SK-N-SH (cell line): ENCODE data around the gene MMP3. TPM values are rescaled to one million over a fixed set of nuclear protein-coding genes. Genes with fewer than 3 reads are reported as not detected.

Source experiments
- CTCF ChIA-PET: fragments of 300-600, 350-600 bp; formaldehyde crosslinking; extraction: SDS; loops from one replicate; lab custom pipeline; 2021; lab: Yijun Ruan, JAX
- POLR2A ChIA-PET: fragments of 350-600 bp; sonication (Branson Sonifier 250); formaldehyde crosslinking; extraction: SDS; loops from one replicate; lab custom pipeline; 2020; ENCODE audit warnings: antibody characterized with exemption, inconsistent platforms; lab: Yijun Ruan, JAX
- DNase-seq: peaks from one replicate; pipeline ENCODE4 v3.0.0; 2012
- H2AFZ ChIP-seq: fragments of 200-600 bp; sonication (generic); 2 replicates; pipeline ENCODE4 v1.8.1; 2016; ENCODE audit warnings: antibody characterized with exemption, mild to moderate bottlenecking, low read depth
- H3F3A ChIP-seq: fragments of 200-600 bp; sonication (generic); replicated peaks from 2 replicates; pipeline ENCODE3; 2016; ENCODE audit warnings: antibody characterized with exemption, mild to moderate bottlenecking; ENCODE audit not compliant: insufficient read depth
- H3K27ac ChIP-seq, 2 experiments: fragments of 200-500 bp in 1 of 2; fragments of 200-600 bp in 1 of 2; sonication (Bioruptor generic) in 1 of 2; sonication (generic), shearing (Covaris generic) in 1 of 2; 2 replicates each; pipeline versions ENCODE4 v1.5.1 to v1.6.1; 2014 to 2016; ENCODE audit warnings: low read depth in 2 of 2, inconsistent platforms in 1 of 2, low read length in 1 of 2, mild to moderate bottlenecking in 1 of 2, mixed read lengths in 1 of 2
- H3K27me3 ChIP-seq: fragments of 200-600 bp; sonication (generic), shearing (Covaris generic); 2 replicates; pipeline ENCODE4 v1.6.1; 2016; ENCODE audit warnings: mixed run types; ENCODE audit not compliant: insufficient read depth
- H3K36me3 ChIP-seq, 2 experiments: fragments of 200-500 bp in 1 of 2; fragments of 200-600 bp in 1 of 2; sonication (Bioruptor generic) in 1 of 2; sonication (generic) in 1 of 2; replicated peaks in 1 of 2; 2 replicates each; pipeline versions ENCODE3 to v1.5.1; 2014 to 2016; ENCODE audit warnings: low read length in 1 of 2, mild to moderate bottlenecking in 1 of 2; ENCODE audit not compliant: insufficient read depth in 2 of 2, control insufficient read depth in 1 of 2
- H3K4me1 ChIP-seq, 2 experiments: fragments of 200-500 bp in 1 of 2; fragments of 200-600 bp in 1 of 2; sonication (Bioruptor generic) in 1 of 2; sonication (generic), shearing (Covaris generic) in 1 of 2; 2 replicates each; pipeline versions ENCODE4 v1.5.1 to v1.6.1; 2014 to 2016; ENCODE audit warnings: low read depth in 1 of 2, low read length in 1 of 2, mixed run types in 1 of 2; ENCODE audit not compliant: insufficient read depth in 2 of 2, control insufficient read depth in 1 of 2
- H3K4me2 ChIP-seq: fragments of 200-600 bp; sonication (generic), shearing (Covaris generic); 2 replicates; pipeline ENCODE4 v1.6.1; 2017; ENCODE audit warnings: mixed run types
- H3K4me3 ChIP-seq, 2 experiments: fragments of 200-500 bp in 1 of 2; fragments of 200-600 bp in 1 of 2; sonication (Bioruptor generic) in 1 of 2; sonication (generic), shearing (Covaris generic) in 1 of 2; 2 replicates each; pipeline versions ENCODE4 v1.5.1 to v1.8.1; 2014 to 2016; ENCODE audit warnings: low read depth in 2 of 2, inconsistent platforms in 1 of 2, low read length in 1 of 2, mild to moderate bottlenecking in 1 of 2, mixed read lengths in 1 of 2, moderate library complexity in 1 of 2
- H3K79me2 ChIP-seq: fragments of 200-600 bp; sonication (generic); 2 replicates; pipeline ENCODE4 v1.8.1; 2017; ENCODE audit warnings: mild to moderate bottlenecking; ENCODE audit not compliant: insufficient read depth
- H3K9ac ChIP-seq: fragments of 200-600 bp; sonication (generic); 2 replicates; pipeline ENCODE4 v1.6.1; 2017; ENCODE audit warnings: mixed run types
- H3K9me2 ChIP-seq: fragments of 200-600 bp; sonication (generic); 2 replicates; pipeline ENCODE4 v1.6.1; 2017; ENCODE audit warnings: mixed run types
- H3K9me3 ChIP-seq: fragments of 200-600 bp; sonication (generic); 2 replicates; pipeline ENCODE4 v1.6.1; 2017; ENCODE audit warnings: mixed run types, mild to moderate bottlenecking, moderate library complexity
- H4K20me1 ChIP-seq: fragments of 200-600 bp; sonication (generic); 2 replicates; pipeline ENCODE4 v1.6.1; 2017; ENCODE audit warnings: mild to moderate bottlenecking, mixed run types; ENCODE audit not compliant: insufficient read depth
- CHD2 ChIP-seq: fragments of 150-350 bp; IDR thresholded peaks from 2 replicates; pipeline ENCODE4 v1.6.1; 2018; ENCODE audit warnings: low read length; ENCODE audit not compliant: partially characterized antibody
- ELF1 ChIP-seq: IDR thresholded peaks from 2 replicates; pipeline ENCODE4 v1.4.0; 2012
- EP300 ChIP-seq, 2 experiments: IDR thresholded peaks; 2 replicates each; pipeline versions ENCODE4 v1.4.0 to v1.6.1; 2012; ENCODE audit warnings: borderline replicate concordance in 1 of 2, low read depth in 1 of 2, low read length in 1 of 2
- EZH2phosphoT487 ChIP-seq: fragments of 200-600 bp; sonication (generic); IDR thresholded peaks from 2 replicates; pipeline ENCODE4 v1.6.1; 2017; ENCODE audit warnings: low read depth, mixed run types, mild to moderate bottlenecking, antibody characterized with exemption, moderate library complexity, borderline replicate concordance
- FOSL2 ChIP-seq: IDR thresholded peaks from 2 replicates; pipeline ENCODE4 v1.4.0; 2012; ENCODE audit warnings: low read depth, mild to moderate bottlenecking, moderate library complexity, borderline replicate concordance
- FOXJ3 ChIP-seq: sonication (generic); formaldehyde crosslinking; IDR thresholded peaks from 2 replicates; pipeline ENCODE4 v1.5.1; 2020; ENCODE audit warnings: mild to moderate bottlenecking, missing genetic modification reagents
- IRF3 ChIP-seq: fragments of 150-350 bp; IDR thresholded peaks from 2 replicates; pipeline ENCODE4 v1.6.1; 2016; ENCODE audit warnings: mild to moderate bottlenecking, low read depth, low read length
- JUND ChIP-seq: IDR thresholded peaks from 2 replicates; pipeline ENCODE4 v1.4.0; 2012
- MEF2A ChIP-seq: IDR thresholded peaks from 2 replicates; pipeline ENCODE4 v1.4.0; 2012; ENCODE audit warnings: low read depth, borderline replicate concordance
- MXI1 ChIP-seq: IDR thresholded peaks from 2 replicates; pipeline ENCODE4 v1.6.1; 2012; ENCODE audit warnings: mild to moderate bottlenecking, low read depth, low read length, improper control_type of control experiment
- NRF1 ChIP-seq: IDR thresholded peaks from 2 replicates; pipeline ENCODE4 v1.6.1; 2012; ENCODE audit warnings: low read depth, mild to moderate bottlenecking, low read length
- PBX3 ChIP-seq: IDR thresholded peaks from 2 replicates; pipeline ENCODE4; 2012
- RAD21 ChIP-seq: IDR thresholded peaks from 2 replicates; pipeline ENCODE4 v1.6.1; 2012; ENCODE audit warnings: mild to moderate bottlenecking, low read length
- RCOR1 ChIP-seq: fragments of 150-350 bp; IDR thresholded peaks from 2 replicates; pipeline ENCODE4 v1.6.1; 2017; ENCODE audit warnings: antibody characterized with exemption, low read length
- REST ChIP-seq: IDR thresholded peaks from 2 replicates; pipeline ENCODE4 v1.6.1; 2012; ENCODE audit warnings: mild to moderate bottlenecking, low read depth, low read length, moderate library complexity
- SMC3 ChIP-seq: IDR thresholded peaks from 2 replicates; pipeline ENCODE4 v1.6.1; 2012; ENCODE audit warnings: low read depth, low read length, improper control_type of control experiment
- TCF12 ChIP-seq: IDR thresholded peaks from 2 replicates; pipeline ENCODE4 v1.4.0; 2012
- TEAD4 ChIP-seq: IDR thresholded peaks from 2 replicates; pipeline ENCODE4 v1.4.0; 2012; ENCODE audit warnings: mild to moderate bottlenecking, borderline replicate concordance; ENCODE audit not compliant: insufficient read depth
- ZBTB33 ChIP-seq: IDR thresholded peaks from 2 replicates; pipeline ENCODE4 v1.4.0; 2012; ENCODE audit warnings: low read depth, borderline replicate concordance
- WGBS: methylation state at CpG from one replicate; pipeline ENCODE4 v1.1.6; 2017; ENCODE audit warnings: low lambda C conversion rate; 5-methylcytosine and 5-hydroxymethylcytosine counted together
- polyA plus RNA-seq, 3 experiments: library from polyadenylated mRNA; depleted of rRNA; stranded (reverse); fragments of >200 nt; gene quantifications; 2 replicates each; pipeline ENCODE4 v1.2.3, GENCODE V29; 2012

MMP3 gene
- polyA plus RNA-seq, 1 of the 3 experiments (the other 2 are of a cell fraction), result 39.3 TPM

- Histone ChIP-seq H3K27me3 (no peaks in the 10 kb centered on the region), H2AFZ (no peak overlapping the region), H3F3A (peaks cover 15% of the 10 kb centered on the region), H3K4me1 (peaks cover 0 to 21% of the 10 kb centered on the region in 2 experiments; a peak in 1 of 4 replicates), H3K9me3 (no peaks in the 10 kb centered on the region), H3K36me3 (no peaks in the 10 kb centered on the region), H3K27ac (peak overlapping the region in 1 of 2 experiments; percentile 76; a peak in 2 of 4 replicates), H3K9ac (no peak overlapping the region; the same call in 1 of the 2 replicates), H3K9me2 (no peaks in the 10 kb centered on the region), H3K79me2 (no peaks in the 10 kb centered on the region), H3K4me2 (0 out of 2 replicates have a peak overlapping the region, but pooled peaks have one; percentile 16), H4K20me1 (no peaks in the 10 kb centered on the region), H3K4me3 (no peak overlapping the region)
- DNase-seq, result no peak
- ChIA-PET POLR2A (no interaction called here), CTCF (no interaction called here)
- 0% methylated on average over 1 of the region's 1 CpG for WGBS
- TF ChIP-seq SMC3 (no peak), EZH2phosphoT487 (no peak), PBX3 (peak; percentile 38), JUND (peak; percentile 59), TCF12 (peak; percentile 37; the same call in 1 of the 2 replicates), CHD2 (no peak), EP300 (IDR thresholded peaks at IDR 0.05; ENCODE audit: borderline replicate concordance in 1 of 2, low read depth in 1 of 2, low read length in 1 of 2) (peak in 1 of 2 experiments; percentile 35; a peak in 1 of 4 replicates), TEAD4 (0 out of 2 replicates have a peak, but pooled peaks have one; percentile 53), FOSL2 (peak; percentile 41; the same call in 1 of the 2 replicates)
Measured at GRCh38 chr11:102849311-102849710, 5.9 kb upstream of the MMP3 start.

- Histone ChIP-seq H3K27me3 (no peaks in the 10 kb centered on the region), H3K9ac (no peak overlapping the region), H3K9me3 (no peaks in the 10 kb centered on the region), H3K27ac (no peak overlapping the region; a peak in 1 of 4 replicates), H2AFZ (no peak overlapping the region), H3K79me2 (no peaks in the 10 kb centered on the region), H3K4me1 (peaks cover 0 to 33% of the 10 kb centered on the region in 2 experiments; a peak in 1 of 4 replicates), H3F3A (peaks cover 24% of the 10 kb centered on the region), H3K4me2 (no peak overlapping the region), H3K36me3 (no peaks in the 10 kb centered on the region), H3K4me3 (no peak overlapping the region), H4K20me1 (no peaks in the 10 kb centered on the region), H3K9me2 (no peaks in the 10 kb centered on the region)
- CTCF ChIA-PET, result no interaction called here
- WGBS, result 3% methylated on average over 3 of the region's 3 CpGs
- POLR2A ChIA-PET, result no interaction called here
- no peak for DNase-seq
- TF ChIP-seq RAD21 (no peak), ZBTB33 (no peak), ELF1 (no peak), REST (no peak), PBX3 (peak; percentile 88), MXI1 (no peak), RCOR1 (no peak), MEF2A (no peak), IRF3 (no peak), NRF1 (no peak), TEAD4 (peak; percentile 13; the same call in 1 of the 2 replicates), CHD2 (no peak), FOXJ3 (CRISPR knock-in tag) (no peak)
Measured at GRCh38 chr11:102846292-102846691, 2.9 kb upstream of the MMP3 start.
